EH (cell line): Measurements from ENCODE around the gene MYH4.

Source experiments
- DNase-seq: peaks from one replicate; pipeline ENCODE4 v3.0.0-alpha.2; 2015; ENCODE audit warnings: low read depth

Gene MYH4

GRCh38 chr17:10421900-10422542, 47.3 kb downstream of the MYH4 start, which contains the start of gene MYH8:
Gene MYH8 (minus strand): TSS chr17:10421950. CDS start chr17:10420227, 1,723 bp downstream.
- no peak for DNase-seq

DNA sequence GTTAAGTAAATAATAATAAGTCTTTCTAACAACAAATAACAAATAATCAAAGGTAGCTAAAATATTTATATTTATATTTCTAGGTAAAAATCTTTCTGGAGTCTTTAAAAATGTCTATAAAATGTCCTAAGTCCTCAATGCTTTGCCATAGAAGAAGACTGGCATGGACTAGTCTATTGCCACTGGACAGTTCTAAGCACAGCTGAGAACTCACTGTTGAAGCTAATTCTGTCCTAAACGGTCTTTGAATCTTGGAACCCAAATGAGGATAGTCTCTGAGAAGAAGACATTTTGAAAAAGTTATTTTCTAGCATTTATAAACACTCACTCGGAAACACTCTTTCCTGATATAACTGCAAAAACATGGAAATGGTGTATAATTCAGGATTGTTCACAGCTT, 48.1 kb downstream of the MYH4 start:
- DNase-seq, result no peak

DNA sequence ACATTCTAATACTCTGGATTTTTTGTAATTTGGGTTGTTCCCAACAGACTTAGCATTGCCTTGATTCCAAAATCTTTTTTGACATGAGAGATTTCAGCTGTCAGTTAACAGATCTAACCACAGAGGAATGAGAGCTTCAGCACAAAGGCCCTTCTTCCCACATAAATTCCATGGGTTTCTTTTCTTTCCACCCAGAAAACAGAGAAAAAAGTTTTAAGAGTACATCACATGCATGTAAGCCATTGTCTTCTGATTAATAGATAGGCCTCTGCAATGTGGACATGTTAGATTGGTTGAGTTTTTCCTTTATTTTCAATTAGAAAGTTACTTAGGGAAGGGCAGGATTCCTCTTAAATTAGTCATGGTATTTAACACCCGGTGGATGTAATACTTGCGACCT, 48.5 kb downstream of the MYH4 start:
- no peak for DNase-seq

DNA sequence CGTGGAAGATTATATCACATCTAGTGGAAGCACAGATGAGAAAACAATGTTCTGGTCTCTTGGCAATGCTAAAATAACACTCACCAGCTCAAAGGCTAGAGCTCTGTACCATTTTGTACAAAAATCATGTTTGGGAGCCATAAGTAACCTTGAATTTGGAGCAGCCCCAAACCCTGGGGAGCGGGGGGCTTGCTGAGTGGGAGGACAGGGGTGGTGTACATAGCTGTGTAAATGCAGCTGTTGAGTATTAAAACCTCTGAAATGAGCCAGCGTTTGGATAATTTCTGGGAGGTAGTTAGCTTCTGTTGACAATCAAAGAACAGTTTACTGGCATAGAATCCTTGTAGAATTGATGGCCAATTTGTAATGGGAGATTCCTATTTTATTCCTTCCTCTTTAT, 51.9 kb downstream of the MYH4 start:
- DNase-seq, result no peak

DNA sequence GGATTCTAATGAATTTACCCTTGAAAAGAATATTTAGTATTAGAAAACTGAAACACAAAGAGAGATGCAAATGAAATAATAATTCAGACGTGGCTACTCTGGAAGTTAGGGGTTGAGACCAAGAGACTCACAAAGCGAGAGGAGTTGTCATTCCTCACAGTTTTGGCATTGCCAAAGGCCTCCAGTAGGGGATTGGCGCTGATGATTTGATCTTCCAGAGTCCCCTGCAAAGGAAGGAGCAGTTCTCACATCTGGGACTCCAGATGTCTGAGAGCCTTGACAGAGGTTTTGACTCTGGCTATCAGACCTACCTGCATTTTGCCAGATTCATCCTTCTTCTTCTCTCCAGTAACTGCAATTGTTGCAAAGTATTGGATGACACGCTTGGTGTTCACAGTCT, 54.2 kb downstream of the MYH4 start:
- no peak for DNase-seq

DNA sequence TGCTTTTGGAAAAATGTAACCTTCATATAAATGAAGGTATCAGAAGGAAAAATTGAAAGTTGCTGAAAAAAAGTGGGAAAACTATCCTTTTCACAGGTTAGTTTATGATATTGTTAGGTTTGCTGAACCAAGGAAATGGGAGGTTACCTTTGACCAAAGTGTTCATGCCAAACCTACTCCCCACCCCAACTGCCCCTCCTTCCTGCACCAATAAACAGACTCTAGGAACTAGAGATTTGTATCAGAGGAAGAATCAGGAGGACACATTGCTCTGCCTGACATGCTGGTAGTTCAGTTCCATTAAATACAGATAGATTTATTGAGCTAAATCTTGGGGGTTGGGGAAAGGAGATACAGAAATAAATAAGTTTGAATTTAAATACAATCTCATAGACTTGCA, 65.8 kb downstream of the MYH4 start:
- no peak for DNase-seq

GRCh38 chr17:10398352-10398751, 71.0 kb downstream of the MYH4 start:
- DNase-seq, result no peak

DNA sequence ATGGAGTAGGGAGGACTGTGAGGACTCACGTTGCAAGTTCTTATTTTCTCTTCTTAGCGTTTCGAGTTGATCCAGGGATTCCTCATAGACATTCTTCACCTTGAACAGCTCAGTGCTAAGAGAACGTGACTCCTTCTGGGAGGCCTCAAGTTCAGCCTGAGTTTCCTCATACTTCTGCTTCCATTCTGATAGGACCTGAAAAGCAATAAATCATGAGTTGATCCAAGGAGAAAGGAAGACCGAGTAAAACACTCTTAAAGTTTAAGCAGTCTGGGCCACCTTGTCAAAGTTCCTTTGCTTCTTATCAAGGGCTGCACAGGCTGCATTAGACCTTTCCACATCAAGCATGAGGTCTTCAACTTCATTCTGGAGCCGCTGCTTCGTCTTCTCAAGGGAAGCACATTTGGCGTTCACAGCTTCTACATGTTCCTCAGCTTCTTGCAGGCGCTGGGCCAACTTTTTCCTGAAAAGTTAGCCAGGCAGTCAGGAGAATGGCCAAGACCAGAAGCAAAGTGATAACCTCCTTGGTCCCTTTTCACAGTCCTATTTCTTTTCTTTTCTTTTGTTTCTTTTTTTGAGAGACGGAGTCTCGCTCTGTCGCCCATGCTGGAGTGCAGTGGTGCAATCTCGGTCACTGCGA, 72.7 kb downstream of the MYH4 start:
- DNase-seq, result no peak

GRCh38 chr17:10394201-10394887, 75.0 kb downstream of the MYH4 start:
- DNase-seq, result no peak
